ENCODE data around the gene MIXL1. TPM values are rescaled to one million over a fixed set of nuclear protein-coding genes. Genes with fewer than 3 reads are reported as not detected.

Gene MIXL1
- total and polyA plus RNA-seq, 2 experiments from 2014 or later = 0.97 to 1.0 TPM

- no peak for TF ChIP-seq REST (IDR thresholded peaks at IDR 0.05; ENCODE audit: unreplicated experiment)
Observed at GRCh38 chr1:226233293-226233692, 9.8 kb downstream of the MIXL1 start (continued).

- no peaks in the 10 kb centered on the region for H4K20me1 ChIP-seq (replicated peaks; ENCODE audit: insufficient read depth)
- Mint-ChIP-seq H3K9me3 (no peaks in the 10 kb centered on the region), H3K27me3 (ENCODE audit: insufficient read depth, low read depth, poor library complexity) (no peaks in the 10 kb centered on the region), H3K36me3 (ENCODE audit: low read depth) (peaks cover 35% of the 10 kb centered on the region), H3K27ac (no peak overlapping the region), H3K4me3 (no peak overlapping the region), H3K4me1 (no peaks in the 10 kb centered on the region)
- no peaks in the 10 kb centered on the region for H3K27me3 ChIP-seq (ENCODE audit: insufficient read depth)
- no peak overlapping the region for H3K4me2 ChIP-seq
- no peak overlapping the region for H3K4me3 ChIP-seq
- peaks cover 18% of the 10 kb centered on the region; the same call in 1 of the 2 replicates for H3K36me3 ChIP-seq (ENCODE audit: insufficient read depth)
- H3K27ac ChIP-seq (ENCODE audit: low read depth) = no peak overlapping the region
- no peak for DNase-seq (ENCODE audit: low spot score)
- no peak for ATAC-seq
- H3K4me1 ChIP-seq (ENCODE audit: insufficient read depth) = no peaks in the 10 kb centered on the region
- H3F3A ChIP-seq (replicated peaks; ENCODE audit: low read depth) = no peaks in the 10 kb centered on the region; the same call in 1 of the 2 replicates
- no peak overlapping the region for H2AFZ ChIP-seq
- H3K79me2 ChIP-seq (replicated peaks; ENCODE audit: insufficient read depth) = no peaks in the 10 kb centered on the region
- H3K9me2 ChIP-seq (ENCODE audit: insufficient read depth) = no peaks in the 10 kb centered on the region
- TF ChIP-seq ETS1 (IDR thresholded peaks at IDR 0.05) (no peak), ZNF331 (CRISPR knock-in tag; IDR thresholded peaks at IDR 0.05; ENCODE audit: low read depth) (no peak), NANOG (IDR thresholded peaks at IDR 0.05; ENCODE audit: borderline replicate concordance) (no peak), EZH2 (IDR thresholded peaks at IDR 0.05; ENCODE audit: low read depth, unreplicated experiment) (no peak), CTCF (conservative IDR thresholded peaks at IDR 0.05; ENCODE audit: low read depth in 2 of 2) (no peak), ZNF114 (CRISPR knock-in tag; IDR thresholded peaks at IDR 0.05) (no peak), ZNF462 (CRISPR knock-in tag; IDR thresholded peaks at IDR 0.05) (no peak), STAT1 (IDR thresholded peaks at IDR 0.05; ENCODE audit: unreplicated experiment) (no peak), EZH2phosphoT487 (IDR thresholded peaks at IDR 0.05; ENCODE audit: unreplicated experiment) (no peak)
Observed at GRCh38 chr1:226233806-226234205, 10.3 kb downstream of the MIXL1 start.

Data from GM23338 (cell line).